Fibroblast of upper back skin (primary cell): ENCODE data around the gene MRPL9.
A peak's percentile ranks its signal among the peaks of the same experiment; 100 is the strongest.

Experiments
- DNase-seq: peaks from one replicate; pipeline ENCODE4 v3.0.0-alpha.2; 2013

MRPL9 gene

GRCh38 chr1:151710187-151710840 is 53.0 kb downstream of the MRPL9 start:
- peak; percentile 20 for DNase-seq
